HG03442 (cell line): ENCODE results near the gene RELB.

Experiments
- ATAC-seq: cut with Tn5 transposase; IDR thresholded peaks from one replicate; pipeline ENCODE4 v1.9.1; 2021; ENCODE audit warnings: mild to moderate bottlenecking, moderate library complexity; ENCODE audit not compliant: unreplicated experiment

RELB gene

DNA sequence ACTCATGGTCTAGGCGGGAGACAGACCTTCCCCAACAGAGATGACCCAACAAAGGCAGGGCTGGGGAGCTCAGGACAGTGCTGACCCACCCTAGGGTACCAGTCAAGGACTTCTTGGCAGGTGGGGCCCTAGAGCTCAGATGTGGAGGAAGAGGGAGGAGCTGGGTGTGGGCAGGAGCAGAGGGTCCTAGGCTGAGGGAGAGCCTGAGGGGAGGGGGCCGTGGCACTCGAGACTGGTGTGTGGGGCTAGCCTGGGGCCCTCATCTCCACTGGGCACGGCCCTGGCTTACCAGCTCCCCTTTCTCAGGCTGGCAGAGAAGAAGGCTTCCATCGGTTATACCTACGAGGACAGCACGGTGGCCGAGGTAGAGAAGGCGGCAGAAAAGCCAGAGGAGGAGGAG is 56.2 kb downstream of the RELB start:
- no peak for ATAC-seq

DNA sequence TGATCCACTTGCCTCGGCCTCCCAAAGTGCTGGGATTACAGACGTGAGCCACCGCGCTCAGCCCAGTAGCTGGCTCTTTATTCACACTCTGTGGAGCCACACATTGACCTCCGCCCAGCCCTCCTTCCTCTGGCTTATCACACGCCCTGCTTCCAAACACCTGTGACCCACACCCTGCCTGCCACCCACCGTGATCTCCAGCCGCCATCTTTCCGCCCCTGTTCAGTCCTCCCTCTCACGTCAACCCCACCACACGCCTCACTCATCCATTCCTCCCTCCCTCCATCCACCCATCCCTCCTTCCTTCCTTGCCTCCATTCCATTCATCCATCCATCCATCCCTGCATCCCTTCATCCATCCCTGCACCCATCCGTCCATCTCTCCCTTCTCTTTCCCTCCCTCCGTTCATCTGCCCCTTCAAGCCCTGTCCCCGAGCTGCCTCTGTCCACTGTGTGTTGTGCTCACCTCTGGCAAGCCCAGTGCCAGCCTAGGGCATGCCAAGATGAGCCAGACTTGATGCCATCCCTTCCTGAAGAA is 57.4 kb downstream of the RELB start:
- no peak for ATAC-seq

GRCh38 chr19:45059258-45059965 is 58.1 kb downstream of the RELB start:
- no peak for ATAC-seq

DNA sequence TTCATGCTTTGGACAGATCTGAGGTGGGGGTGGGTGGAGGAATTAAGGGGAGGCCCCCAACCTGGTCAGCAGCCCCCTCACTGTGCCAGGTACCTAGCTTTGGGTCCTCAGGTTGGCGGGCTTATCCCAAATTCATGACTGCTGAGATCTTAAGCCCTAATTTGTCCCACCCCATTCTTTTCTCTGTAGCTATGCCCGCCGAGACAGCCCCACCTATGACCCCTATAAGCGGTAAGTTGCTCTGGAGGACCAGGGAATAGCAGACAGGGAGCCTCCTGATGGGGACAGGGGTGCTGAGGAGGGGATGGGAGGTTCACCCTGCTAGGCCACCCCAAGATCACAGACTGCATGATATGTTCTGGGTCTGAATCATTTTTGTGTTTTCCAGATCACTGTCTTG is 60.7 kb downstream of the RELB start:
- ATAC-seq, result no peak

DNA sequence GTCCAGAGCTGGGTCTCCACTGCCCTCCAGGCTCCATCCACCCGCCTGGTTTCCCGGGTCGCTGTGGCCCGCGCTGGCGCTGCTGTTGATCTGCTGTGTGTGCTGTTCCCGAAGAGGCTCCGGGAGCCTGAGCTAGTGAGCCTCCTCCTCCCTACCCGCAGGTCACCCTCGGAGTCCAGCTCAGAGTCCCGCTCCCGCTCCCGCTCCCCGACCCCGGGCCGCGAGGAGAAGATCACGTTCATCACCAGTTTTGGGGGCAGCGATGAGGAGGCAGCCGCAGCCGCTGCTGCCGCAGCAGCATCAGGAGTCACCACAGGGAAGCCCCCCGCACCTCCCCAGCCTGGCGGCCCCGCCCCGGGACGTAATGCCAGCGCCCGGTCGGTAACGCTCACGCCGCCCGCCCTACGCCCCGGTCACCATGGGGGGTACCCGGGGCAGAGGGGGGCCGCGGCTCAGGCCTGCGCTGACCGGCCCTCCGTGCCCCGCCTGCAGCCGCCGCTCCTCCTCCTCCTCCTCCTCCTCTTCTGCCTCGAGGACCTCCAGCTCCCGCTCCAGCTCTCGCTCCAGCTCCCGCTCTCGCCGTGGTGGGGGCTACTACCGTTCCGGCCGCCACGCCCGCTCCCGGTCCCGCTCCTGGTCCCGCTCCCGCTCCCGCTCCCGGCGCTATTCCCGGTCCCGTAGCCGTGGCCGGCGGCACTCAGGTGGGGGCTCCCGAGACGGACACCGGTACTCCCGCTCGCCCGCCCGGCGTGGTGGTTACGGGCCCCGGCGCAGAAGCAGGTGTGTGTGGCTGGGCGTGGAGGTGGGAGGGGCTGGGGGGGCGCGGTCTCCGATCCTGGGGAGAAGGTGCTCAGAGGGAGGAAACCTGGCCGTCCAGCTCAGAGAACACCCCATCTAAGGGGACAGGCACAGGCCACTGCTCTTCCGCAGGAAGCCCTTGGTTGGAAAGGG is 62.9 kb downstream of the RELB start:
- ATAC-seq, result no peak

DNA sequence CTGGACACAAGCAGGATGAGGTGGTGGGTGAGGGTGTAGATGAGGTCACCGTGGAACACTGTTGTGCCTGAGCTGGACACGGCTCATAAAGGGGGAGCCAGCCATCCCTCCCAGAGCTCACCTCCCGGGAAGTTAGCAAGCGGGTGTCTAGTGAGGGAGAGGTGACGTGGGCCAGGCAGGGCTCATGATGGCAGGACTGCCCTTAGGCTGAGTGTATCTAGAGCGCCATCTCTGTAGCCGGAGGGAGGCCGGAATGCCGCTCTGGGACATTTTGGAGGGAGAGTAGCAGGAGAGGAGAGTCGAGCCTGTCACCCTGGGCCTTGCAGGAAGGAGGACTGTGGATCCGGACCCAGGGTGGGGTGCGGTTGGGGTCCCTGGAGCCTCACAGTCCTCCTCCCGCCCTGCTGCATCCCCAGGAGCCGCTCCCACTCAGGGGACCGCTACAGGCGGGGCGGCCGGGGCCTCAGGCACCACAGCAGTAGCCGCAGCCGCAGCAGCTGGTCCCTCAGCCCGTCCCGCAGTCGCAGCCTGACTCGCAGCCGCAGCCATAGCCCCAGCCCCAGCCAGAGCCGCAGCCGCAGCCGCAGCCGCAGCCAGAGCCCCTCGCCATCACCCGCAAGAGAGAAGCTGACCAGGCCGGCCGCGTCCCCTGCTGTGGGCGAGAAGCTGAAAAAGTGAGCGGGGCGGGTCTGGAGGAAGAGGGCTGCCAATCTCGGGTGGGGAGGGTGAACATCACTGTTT is 65.8 kb downstream of the RELB start:
- ATAC-seq, result no peak

GRCh38 chr19:45068041-45068440 is 66.8 kb downstream of the RELB start:
- ATAC-seq, result no peak

DNA sequence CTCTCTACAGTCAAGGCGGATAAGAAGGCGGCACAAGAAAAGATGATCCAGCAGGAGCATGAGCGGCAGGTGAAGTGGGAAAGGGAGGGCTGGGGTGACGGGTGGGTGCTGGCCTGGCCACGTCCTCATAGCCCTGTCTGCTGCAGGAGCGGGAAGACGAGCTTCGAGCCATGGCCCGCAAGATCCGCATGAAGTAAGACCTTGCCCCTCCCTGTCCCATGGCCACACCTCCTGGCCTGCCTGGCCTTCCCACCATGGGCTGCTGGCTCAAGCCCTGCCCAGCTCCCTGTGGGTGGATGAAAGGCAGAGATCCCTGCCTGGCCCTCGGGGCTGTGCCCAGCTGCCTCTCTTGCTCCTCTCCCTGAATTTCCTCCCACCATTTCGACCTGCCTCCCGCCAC is 67.8 kb downstream of the RELB start:
- ATAC-seq, result no peak

GRCh38 chr19:45070214-45070613 is 69.0 kb downstream of the RELB start:
- no peak for ATAC-seq

DNA sequence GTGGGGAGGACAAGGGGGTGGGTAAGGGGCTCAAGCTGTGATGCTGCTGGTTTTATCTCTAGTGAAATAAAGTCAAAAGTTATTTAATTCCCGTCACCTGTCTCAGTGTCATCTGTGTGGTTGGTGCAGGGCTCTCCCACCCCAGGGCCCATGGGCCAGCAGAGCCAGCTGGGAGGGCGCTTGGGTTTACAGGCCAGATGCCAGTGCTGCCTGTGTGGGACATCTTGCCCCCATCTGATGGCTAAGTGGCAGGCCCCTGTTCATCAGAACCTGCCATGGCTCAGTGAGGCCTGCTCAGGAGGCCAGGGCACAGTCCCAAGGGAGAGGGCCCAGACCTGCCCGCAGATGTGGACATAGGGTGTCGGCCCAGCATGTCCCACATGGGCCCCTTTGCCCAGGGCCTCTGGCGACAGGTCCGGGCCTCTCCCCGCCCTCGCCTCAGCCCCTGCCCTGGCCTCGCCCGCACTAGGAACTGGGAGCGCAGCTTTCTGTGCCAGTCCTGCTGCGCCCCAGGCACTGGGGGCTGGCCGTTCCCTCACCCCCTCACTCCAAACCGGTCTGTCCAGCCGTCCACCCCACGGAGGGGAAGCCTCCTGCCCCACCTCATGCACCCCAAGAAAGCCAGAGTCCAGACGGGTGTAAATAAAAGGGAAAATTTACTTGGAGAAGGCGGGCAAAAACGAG is 69.7 kb downstream of the RELB start:
- no peak for ATAC-seq

- no peak for ATAC-seq
These were observed 70.3 kb downstream of the RELB start for GRCh38 chr19:45071545-45071938.

DNA sequence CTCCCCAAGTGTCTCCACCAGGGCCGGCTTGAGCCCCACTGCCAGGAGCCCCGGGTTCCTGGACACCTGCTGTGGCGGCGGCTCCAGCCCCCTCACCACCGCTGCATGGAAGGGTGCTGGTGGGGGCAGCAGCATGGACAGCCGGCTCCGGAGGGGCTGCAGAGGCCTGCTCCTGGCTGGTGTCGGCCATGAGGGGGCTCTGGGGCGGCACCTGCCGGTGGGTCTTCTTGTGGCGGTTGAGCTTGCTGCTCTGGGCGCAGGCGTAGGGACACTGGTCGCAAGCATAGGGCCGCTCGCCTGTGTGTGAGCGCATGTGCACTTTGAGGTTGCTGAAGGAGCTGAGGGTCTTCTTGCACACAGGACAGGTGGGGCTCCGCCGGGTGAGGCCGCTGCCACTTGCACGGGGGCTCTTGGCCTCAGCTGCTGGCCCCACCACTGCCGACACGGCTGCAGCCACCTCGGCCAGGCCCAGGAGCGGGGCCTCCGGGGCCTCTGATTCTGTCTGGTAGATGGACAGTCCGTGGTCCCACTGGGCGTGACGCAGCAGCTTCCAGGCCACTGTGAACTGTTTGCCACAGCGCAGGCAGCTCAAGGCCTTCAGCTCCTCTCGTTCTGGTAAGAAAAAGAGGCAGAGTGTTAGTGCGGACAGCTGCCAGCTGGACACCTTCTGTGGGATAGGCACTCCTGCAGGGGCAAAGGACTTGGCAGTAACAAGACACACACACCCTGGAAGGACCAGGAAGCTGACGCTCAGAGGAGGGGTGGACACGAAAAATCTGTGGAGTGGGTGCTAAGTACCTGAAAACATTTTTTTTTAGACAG is 70.9 kb downstream of the RELB start:
- ATAC-seq, result no peak

DNA sequence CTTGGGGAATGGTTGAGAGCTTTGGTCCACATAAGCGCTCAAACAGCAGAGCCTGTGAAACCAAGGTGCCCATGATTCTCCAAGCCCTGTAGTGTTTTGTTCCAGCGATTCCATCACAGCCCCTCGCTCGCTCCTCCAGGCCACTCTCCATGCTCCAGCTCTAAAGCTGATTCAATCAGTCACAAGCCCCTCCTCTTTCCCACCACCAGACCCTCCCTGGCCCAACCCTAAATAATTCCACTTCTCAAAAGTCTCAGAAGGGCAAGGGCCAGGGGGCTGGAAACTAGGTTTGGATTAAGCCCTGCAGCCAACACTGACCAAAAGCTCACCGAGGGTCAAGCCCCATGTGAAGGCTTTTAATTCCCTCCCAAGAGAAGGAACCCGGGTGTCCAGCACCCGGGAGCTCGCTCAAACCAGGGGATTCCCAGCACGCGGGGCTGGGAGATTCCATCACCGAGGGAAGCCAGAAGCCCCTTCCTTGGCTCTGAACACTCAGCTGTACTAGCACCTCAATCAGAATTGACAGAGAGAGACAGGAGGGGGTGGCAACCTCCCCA is 73.6 kb downstream of the RELB start:
- ATAC-seq, result no peak

DNA sequence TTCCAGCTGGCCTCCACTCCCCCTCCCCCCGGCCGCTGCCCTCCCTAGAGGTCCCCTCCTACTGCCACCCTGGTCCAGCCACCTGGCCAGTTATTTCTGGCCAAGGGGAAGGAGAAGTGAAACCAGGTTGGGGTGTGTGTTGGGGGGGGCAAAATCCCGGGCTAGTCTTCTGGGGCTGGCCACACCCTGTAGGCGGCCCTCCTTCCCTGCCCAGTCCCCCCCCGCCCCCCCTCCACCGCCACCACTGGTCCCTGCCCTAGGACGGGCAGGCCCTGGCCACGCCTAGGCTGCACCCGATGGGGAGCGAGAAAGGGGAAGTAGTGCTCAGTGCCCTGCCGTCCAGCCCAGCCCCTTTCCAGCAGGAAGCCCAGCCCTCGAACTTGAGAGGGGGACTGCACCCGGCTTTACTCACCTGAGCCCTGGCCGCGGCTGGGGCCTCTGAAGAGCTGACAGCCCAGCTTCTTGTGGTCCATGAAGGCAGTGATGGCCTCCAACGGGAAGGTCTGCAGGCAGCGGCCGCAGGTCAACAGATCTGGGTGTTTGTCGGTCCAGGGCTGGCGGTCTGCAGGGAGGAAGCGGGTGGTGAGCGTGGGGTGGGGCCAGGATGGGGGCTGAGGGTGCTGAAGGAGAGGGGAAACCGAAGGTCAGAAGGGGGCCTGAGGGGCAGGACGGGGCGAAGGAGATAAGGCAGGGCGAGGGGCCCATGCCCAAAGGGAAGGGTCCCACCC is 74.2 kb downstream of the RELB start:
- ATAC-seq, result peak; percentile 59

- peak; percentile 44 for ATAC-seq
These were observed 75.0 kb downstream of the RELB start, which contains the start of gene ZNF296 for GRCh38 chr19:45076029-45076850. Gene ZNF296, minus strand, starts transcription at chr19:45076478. Its CDS starts 105 bp downstream, at chr19:45076373.

GRCh38 chr19:45076851-45077730 is 75.8 kb downstream of the RELB start:
- ATAC-seq, result no peak
